Liver (tissue), 3 donors: ENCODE data around the gene OMA1.

ENCODE experiments used
- EGR1 ChIP-seq, 2 donors: IDR thresholded peaks; 2 replicates each; pipeline ENCODE4 v1.6.1; 2016 to 2018; ENCODE audit warnings: antibody characterized with exemption in 2 of 2, low read depth in 2 of 2
- GABPA ChIP-seq, 2 donors: IDR thresholded peaks in 1 of 2; conservative IDR thresholded peaks in 1 of 2; 2 replicates each; pipeline ENCODE4 v1.6.1; 2016; ENCODE audit warnings: antibody characterized with exemption in 2 of 2, mild to moderate bottlenecking in 1 of 2, moderate library complexity in 1 of 2
- JUND ChIP-seq, 2 donors: IDR thresholded peaks; 2 replicates each; pipeline ENCODE4 v1.6.1; 2016; ENCODE audit warnings: antibody characterized with exemption in 2 of 2
- NR2F2 ChIP-seq: IDR thresholded peaks from 2 replicates; pipeline ENCODE4 v1.6.1; 2016; ENCODE audit warnings: antibody characterized with exemption
- TAF1 ChIP-seq: conservative IDR thresholded peaks from 2 replicates; pipeline ENCODE4 v1.6.1; 2016; ENCODE audit warnings: antibody characterized with exemption, mild to moderate bottlenecking
- YY1 ChIP-seq: IDR thresholded peaks from 2 replicates; pipeline ENCODE4 v1.6.1; 2016; ENCODE audit warnings: antibody characterized with exemption, mild to moderate bottlenecking
- TF ChIP-seq, protein P1 (sequence below): fragments of 150-350 bp; IDR thresholded peaks from 2 replicates; pipeline ENCODE4 v1.5.1; 2017; ENCODE audit warnings: improper control_type of control experiment, low read depth, low read length; ENCODE audit not compliant: missing input control
- TF ChIP-seq, protein P2 (sequence below): IDR thresholded peaks from 2 replicates; pipeline ENCODE4 v1.6.1; 2016; ENCODE audit warnings: antibody characterized with exemption, mild to moderate bottlenecking
- TF ChIP-seq, protein P3 (sequence below): IDR thresholded peaks from 2 replicates; pipeline ENCODE4 v1.6.1; 2016; ENCODE audit warnings: antibody characterized with exemption
- TF ChIP-seq, protein P4 (sequence below): IDR thresholded peaks from 2 replicates; pipeline ENCODE4 v1.6.1; 2016; ENCODE audit warnings: antibody characterized with exemption
- TF ChIP-seq, protein P5 (sequence below): IDR thresholded peaks from 2 replicates; pipeline ENCODE4 v1.6.1; 2016; ENCODE audit warnings: antibody characterized with exemption
- donor health status: healthy.
- donor health status: healthy.

DNA sequence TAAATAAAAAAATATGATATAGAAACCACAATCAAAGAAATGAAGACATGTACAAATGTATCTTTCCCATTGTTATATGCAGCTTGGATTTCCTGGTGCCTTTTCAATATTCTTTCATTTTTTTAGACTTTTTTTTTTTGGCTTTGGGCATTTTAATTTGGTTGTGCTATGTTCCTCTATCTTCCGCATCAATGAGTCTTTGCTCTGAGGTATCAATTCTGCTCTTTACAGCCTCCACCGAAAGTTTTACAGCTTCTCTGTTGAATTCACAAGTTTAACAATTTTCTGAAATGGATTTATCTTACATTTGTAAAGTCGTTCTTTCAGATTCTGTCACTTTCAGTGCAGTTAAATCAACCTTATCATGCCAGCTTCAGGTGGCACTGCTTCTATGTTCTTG, 50.5 kb downstream of the OMA1 start:
- TF ChIP-seq, protein P1, sequence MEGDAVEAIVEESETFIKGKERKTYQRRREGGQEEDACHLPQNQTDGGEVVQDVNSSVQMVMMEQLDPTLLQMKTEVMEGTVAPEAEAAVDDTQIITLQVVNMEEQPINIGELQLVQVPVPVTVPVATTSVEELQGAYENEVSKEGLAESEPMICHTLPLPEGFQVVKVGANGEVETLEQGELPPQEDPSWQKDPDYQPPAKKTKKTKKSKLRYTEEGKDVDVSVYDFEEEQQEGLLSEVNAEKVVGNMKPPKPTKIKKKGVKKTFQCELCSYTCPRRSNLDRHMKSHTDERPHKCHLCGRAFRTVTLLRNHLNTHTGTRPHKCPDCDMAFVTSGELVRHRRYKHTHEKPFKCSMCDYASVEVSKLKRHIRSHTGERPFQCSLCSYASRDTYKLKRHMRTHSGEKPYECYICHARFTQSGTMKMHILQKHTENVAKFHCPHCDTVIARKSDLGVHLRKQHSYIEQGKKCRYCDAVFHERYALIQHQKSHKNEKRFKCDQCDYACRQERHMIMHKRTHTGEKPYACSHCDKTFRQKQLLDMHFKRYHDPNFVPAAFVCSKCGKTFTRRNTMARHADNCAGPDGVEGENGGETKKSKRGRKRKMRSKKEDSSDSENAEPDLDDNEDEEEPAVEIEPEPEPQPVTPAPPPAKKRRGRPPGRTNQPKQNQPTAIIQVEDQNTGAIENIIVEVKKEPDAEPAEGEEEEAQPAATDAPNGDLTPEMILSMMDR: no peak
- TF ChIP-seq, protein P2, sequence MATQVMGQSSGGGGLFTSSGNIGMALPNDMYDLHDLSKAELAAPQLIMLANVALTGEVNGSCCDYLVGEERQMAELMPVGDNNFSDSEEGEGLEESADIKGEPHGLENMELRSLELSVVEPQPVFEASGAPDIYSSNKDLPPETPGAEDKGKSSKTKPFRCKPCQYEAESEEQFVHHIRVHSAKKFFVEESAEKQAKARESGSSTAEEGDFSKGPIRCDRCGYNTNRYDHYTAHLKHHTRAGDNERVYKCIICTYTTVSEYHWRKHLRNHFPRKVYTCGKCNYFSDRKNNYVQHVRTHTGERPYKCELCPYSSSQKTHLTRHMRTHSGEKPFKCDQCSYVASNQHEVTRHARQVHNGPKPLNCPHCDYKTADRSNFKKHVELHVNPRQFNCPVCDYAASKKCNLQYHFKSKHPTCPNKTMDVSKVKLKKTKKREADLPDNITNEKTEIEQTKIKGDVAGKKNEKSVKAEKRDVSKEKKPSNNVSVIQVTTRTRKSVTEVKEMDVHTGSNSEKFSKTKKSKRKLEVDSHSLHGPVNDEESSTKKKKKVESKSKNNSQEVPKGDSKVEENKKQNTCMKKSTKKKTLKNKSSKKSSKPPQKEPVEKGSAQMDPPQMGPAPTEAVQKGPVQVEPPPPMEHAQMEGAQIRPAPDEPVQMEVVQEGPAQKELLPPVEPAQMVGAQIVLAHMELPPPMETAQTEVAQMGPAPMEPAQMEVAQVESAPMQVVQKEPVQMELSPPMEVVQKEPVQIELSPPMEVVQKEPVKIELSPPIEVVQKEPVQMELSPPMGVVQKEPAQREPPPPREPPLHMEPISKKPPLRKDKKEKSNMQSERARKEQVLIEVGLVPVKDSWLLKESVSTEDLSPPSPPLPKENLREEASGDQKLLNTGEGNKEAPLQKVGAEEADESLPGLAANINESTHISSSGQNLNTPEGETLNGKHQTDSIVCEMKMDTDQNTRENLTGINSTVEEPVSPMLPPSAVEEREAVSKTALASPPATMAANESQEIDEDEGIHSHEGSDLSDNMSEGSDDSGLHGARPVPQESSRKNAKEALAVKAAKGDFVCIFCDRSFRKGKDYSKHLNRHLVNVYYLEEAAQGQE: no peak
- TF ChIP-seq GABPA (IDR thresholded peaks at IDR 0.05 in 1 of 2, conservative IDR thresholded peaks at IDR 0.05 in 1 of 2) (no peak), YY1 (no peak), EGR1 (IDR thresholded peaks at IDR 0.05; ENCODE audit: low read depth in 2 of 2) (no peak), TAF1 (no peak), JUND (IDR thresholded peaks at IDR 0.05) (no peak), NR2F2 (no peak)
- TF ChIP-seq, protein P3, sequence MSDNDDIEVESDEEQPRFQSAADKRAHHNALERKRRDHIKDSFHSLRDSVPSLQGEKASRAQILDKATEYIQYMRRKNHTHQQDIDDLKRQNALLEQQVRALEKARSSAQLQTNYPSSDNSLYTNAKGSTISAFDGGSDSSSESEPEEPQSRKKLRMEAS: no peak
- TF ChIP-seq, protein P4, sequence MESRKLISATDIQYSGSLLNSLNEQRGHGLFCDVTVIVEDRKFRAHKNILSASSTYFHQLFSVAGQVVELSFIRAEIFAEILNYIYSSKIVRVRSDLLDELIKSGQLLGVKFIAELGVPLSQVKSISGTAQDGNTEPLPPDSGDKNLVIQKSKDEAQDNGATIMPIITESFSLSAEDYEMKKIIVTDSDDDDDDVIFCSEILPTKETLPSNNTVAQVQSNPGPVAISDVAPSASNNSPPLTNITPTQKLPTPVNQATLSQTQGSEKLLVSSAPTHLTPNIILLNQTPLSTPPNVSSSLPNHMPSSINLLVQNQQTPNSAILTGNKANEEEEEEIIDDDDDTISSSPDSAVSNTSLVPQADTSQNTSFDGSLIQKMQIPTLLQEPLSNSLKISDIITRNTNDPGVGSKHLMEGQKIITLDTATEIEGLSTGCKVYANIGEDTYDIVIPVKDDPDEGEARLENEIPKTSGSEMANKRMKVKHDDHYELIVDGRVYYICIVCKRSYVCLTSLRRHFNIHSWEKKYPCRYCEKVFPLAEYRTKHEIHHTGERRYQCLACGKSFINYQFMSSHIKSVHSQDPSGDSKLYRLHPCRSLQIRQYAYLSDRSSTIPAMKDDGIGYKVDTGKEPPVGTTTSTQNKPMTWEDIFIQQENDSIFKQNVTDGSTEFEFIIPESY: no peak
- TF ChIP-seq, protein P5, sequence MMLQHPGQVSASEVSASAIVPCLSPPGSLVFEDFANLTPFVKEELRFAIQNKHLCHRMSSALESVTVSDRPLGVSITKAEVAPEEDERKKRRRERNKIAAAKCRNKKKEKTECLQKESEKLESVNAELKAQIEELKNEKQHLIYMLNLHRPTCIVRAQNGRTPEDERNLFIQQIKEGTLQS: no peak
